A204.1 (cell line): ENCODE results near the gene HEATR5B.
"Not testable (repeated sequence)": the region's sequence is repeated elsewhere in the genome, so short reads cannot be mapped to it uniquely, and the experiment has no call there.

Experiments
- FAIRE-seq: peaks from 2 replicates; lab custom pipeline; 2012; peaks lifted over from hg19 to GRCh38; lab: Jason Lieb, UNC

HEATR5B gene

GRCh38 chr2:37061776-37062175, 22.4 kb downstream of the HEATR5B start:
- no peak for FAIRE-seq

GRCh38 chr2:37061013-37061711, 23.0 kb downstream of the HEATR5B start:
- no peak for FAIRE-seq

- FAIRE-seq: no peak
Measured at GRCh38 chr2:37060446-37060845, 23.7 kb downstream of the HEATR5B start.

- no peak for FAIRE-seq
Measured at GRCh38 chr2:37059841-37060240, 24.3 kb downstream of the HEATR5B start.

GRCh38 chr2:37052600-37053332, 31.4 kb downstream of the HEATR5B start:
- FAIRE-seq: no peak

- FAIRE-seq: no peak
Measured at GRCh38 chr2:37039580-37039979, 44.6 kb downstream of the HEATR5B start.

- FAIRE-seq: no peak
Measured at GRCh38 chr2:37037771-37038170, 46.4 kb downstream of the HEATR5B start.

- no peak for FAIRE-seq
Measured at GRCh38 chr2:37029758-37030157, 54.4 kb downstream of the HEATR5B start.

GRCh38 chr2:37026050-37026449, 58.1 kb downstream of the HEATR5B start:
- FAIRE-seq: no peak

- FAIRE-seq: no peak
Measured at GRCh38 chr2:37020887-37021796, 63.0 kb downstream of the HEATR5B start.

- no peak for FAIRE-seq
Measured at GRCh38 chr2:37020212-37020886, 63.8 kb downstream of the HEATR5B start.

GRCh38 chr2:37013315-37013641, 70.9 kb downstream of the HEATR5B start:
- no peak for FAIRE-seq

GRCh38 chr2:37011130-37011529, 73.0 kb downstream of the HEATR5B start:
- FAIRE-seq: no peak

- peak; percentile 59 for FAIRE-seq
Measured at GRCh38 chr2:37005118-37005868, 78.9 kb downstream of the HEATR5B start.

GRCh38 chr2:37000988-37001556, 83.1 kb downstream of the HEATR5B start:
- no peak for FAIRE-seq

- no peak for FAIRE-seq
Measured at GRCh38 chr2:37000318-37000717, 83.9 kb downstream of the HEATR5B start.

- not testable (repeated sequence) for FAIRE-seq
Measured at GRCh38 chr2:36999416-36999815, 84.8 kb downstream of the HEATR5B start.

- no peak for FAIRE-seq
Measured at GRCh38 chr2:36993841-36994620, 90.1 kb downstream of the HEATR5B start.

GRCh38 chr2:36988008-36988407, 96.2 kb downstream of the HEATR5B start:
- FAIRE-seq: no peak

GRCh38 chr2:36982467-36982866, 101.7 kb downstream of the HEATR5B start:
- FAIRE-seq: no peak
